SHP77 treated with DMSO at 0.1 percent for 48 hours (cell line): ENCODE results near the gene PCBP3.
"Not testable (repeated sequence)": the region's sequence is repeated elsewhere in the genome, so short reads cannot be mapped to it uniquely, and the experiment has no call there.

Experiments
- DNase-seq: peaks from one replicate; lab custom pipeline; 2025; lab: John Stamatoyannopoulos, UW

PCBP3 gene

GRCh38 chr21:45635271-45636151, 8.0 kb upstream of the PCBP3 start:
- DNase-seq = no peak

- DNase-seq = no peak
Observed at GRCh38 chr21:45636459-45636858, 7.1 kb upstream of the PCBP3 start.

- DNase-seq = no peak
Observed at GRCh38 chr21:45636951-45637646, 6.4 kb upstream of the PCBP3 start.

- DNase-seq = no peak
Observed at GRCh38 chr21:45637883-45638282, 5.6 kb upstream of the PCBP3 start.

- DNase-seq = no peak
Observed at GRCh38 chr21:45638707-45639106, 4.8 kb upstream of the PCBP3 start.

GRCh38 chr21:45639206-45640000, 4.1 kb upstream of the PCBP3 start:
- no peak for DNase-seq

- DNase-seq = no peak
Observed at GRCh38 chr21:45640001-45640887, 3.3 kb upstream of the PCBP3 start.

GRCh38 chr21:45640888-45641479, 2.5 kb upstream of the PCBP3 start:
- DNase-seq = peak; percentile 79

- peak; percentile 47 for DNase-seq
Observed at GRCh38 chr21:45641480-45642035, 2.0 kb upstream of the PCBP3 start.

GRCh38 chr21:45642122-45642813, 1.3 kb upstream of the PCBP3 start:
- DNase-seq = no peak

- DNase-seq = no peak
Observed at GRCh38 chr21:45644041-45644906, 749 bp downstream of the PCBP3 start.

- no peak for DNase-seq
Observed at GRCh38 chr21:45651921-45652320, 8.4 kb downstream of the PCBP3 start.

GRCh38 chr21:45655124-45655523, 11.6 kb downstream of the PCBP3 start:
- no peak for DNase-seq

GRCh38 chr21:45656114-45656513, 12.6 kb downstream of the PCBP3 start:
- DNase-seq = not testable (repeated sequence)

- DNase-seq = not testable (repeated sequence)
Observed at GRCh38 chr21:45661913-45662622, 18.5 kb downstream of the PCBP3 start.

GRCh38 chr21:45662623-45663245, 19.2 kb downstream of the PCBP3 start:
- DNase-seq = not testable (repeated sequence)

GRCh38 chr21:45669382-45669781, 25.9 kb downstream of the PCBP3 start:
- no peak for DNase-seq

- DNase-seq = no peak
Observed at GRCh38 chr21:45670731-45671130, 27.2 kb downstream of the PCBP3 start.
